Choroid plexus epithelial cell (primary cell): ENCODE measurements around the gene NCLN.
A peak's percentile ranks its signal among the peaks of the same experiment; 100 is the strongest.

Experiments used
- DNase-seq: peaks from one replicate; pipeline ENCODE4 v3.0.0-alpha.2; 2010; ENCODE audit warnings: low read depth
- H3K4me3 ChIP-seq: 2 replicates; pipeline ENCODE4 v1.5.1; 2011; ENCODE audit warnings: low read depth, mild to moderate bottlenecking, control low read depth, low read length, moderate library complexity
- TF ChIP-seq, protein P1 (sequence below): conservative IDR thresholded peaks from 2 replicates; pipeline ENCODE4 v1.5.1; 2011; ENCODE audit warnings: low read depth, mild to moderate bottlenecking, control low read depth, inconsistent platforms, low read length, moderate library complexity

Gene NCLN

GRCh38 chr19:3142292-3142670 lies 43.4 kb upstream of the NCLN start:
- DNase-seq, result no peak
- H3K4me3 ChIP-seq, result no peak overlapping the region

GRCh38 chr19:3142781-3143337 lies 42.9 kb upstream of the NCLN start:
- TF ChIP-seq, protein P1, sequence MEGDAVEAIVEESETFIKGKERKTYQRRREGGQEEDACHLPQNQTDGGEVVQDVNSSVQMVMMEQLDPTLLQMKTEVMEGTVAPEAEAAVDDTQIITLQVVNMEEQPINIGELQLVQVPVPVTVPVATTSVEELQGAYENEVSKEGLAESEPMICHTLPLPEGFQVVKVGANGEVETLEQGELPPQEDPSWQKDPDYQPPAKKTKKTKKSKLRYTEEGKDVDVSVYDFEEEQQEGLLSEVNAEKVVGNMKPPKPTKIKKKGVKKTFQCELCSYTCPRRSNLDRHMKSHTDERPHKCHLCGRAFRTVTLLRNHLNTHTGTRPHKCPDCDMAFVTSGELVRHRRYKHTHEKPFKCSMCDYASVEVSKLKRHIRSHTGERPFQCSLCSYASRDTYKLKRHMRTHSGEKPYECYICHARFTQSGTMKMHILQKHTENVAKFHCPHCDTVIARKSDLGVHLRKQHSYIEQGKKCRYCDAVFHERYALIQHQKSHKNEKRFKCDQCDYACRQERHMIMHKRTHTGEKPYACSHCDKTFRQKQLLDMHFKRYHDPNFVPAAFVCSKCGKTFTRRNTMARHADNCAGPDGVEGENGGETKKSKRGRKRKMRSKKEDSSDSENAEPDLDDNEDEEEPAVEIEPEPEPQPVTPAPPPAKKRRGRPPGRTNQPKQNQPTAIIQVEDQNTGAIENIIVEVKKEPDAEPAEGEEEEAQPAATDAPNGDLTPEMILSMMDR, result no peak
- no peak overlapping the region for H3K4me3 ChIP-seq
- DNase-seq, result no peak

More at GRCh38 chr19:3142292-3142670, 43.4 kb upstream of the NCLN start:
- TF ChIP-seq, protein P1, result no peak

GRCh38 chr19:3145909-3146676 lies 39.6 kb upstream of the NCLN start:
- H3K4me3 ChIP-seq, result no peak overlapping the region
- TF ChIP-seq, protein P1, result no peak

DNA sequence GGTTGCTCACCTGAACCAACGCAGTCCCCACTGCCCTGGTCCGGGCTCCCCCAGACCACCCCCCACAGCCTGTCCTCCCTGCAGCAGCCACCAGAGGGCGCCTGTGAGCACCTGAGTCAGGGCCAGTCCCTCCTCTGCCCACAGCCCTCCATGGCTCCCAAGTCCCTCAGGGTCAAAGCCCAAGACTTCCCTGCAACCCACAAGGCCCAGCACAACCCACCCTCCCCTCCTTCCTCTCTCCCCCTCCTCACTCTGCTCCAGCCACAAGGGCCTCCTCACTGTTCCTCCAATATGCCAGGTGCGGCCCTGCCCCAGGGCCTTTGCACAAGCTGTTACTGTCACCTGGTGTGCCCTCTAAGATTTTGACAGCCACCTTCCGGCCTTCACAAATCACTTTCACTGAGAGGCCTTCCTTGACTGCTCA lies 39.0 kb upstream of the NCLN start:
- DNase-seq, result no peak
- TF ChIP-seq, protein P1, result peak; percentile 79
- H3K4me3 ChIP-seq, result no peak overlapping the region

More at GRCh38 chr19:3145909-3146676, 39.6 kb upstream of the NCLN start:
- no peak for DNase-seq

GRCh38 chr19:3148503-3148902 lies 37.2 kb upstream of the NCLN start:
- no peak overlapping the region for H3K4me3 ChIP-seq
- no peak for DNase-seq
- TF ChIP-seq, protein P1, result no peak

GRCh38 chr19:3149089-3149488 lies 36.6 kb upstream of the NCLN start:
- no peak for DNase-seq
- no peak overlapping the region for H3K4me3 ChIP-seq
- TF ChIP-seq, protein P1, result no peak
